ENCODE data around the gene RABEP1. TPM values are rescaled to one million over a fixed set of nuclear protein-coding genes. Genes with fewer than 3 reads are reported as not detected.
A peak's percentile ranks its signal among the peaks of the same experiment; 100 is the strongest.
"Not testable (repeated sequence)": the region's sequence is repeated elsewhere in the genome, so short reads cannot be mapped to it uniquely, and the experiment has no call there.

Gene RABEP1
- total RNA-seq, 4 donors from 2014 or later: 46.3 to 65.9 (median 55.8) TPM

- TF ChIP-seq CTCF (IDR thresholded peaks at IDR 0.05): no peak
- ATAC-seq (ENCODE audit: low FRiP score): peak; percentile 88
- DNase-seq (ENCODE audit: low spot score): peak; percentile 62
Measured at GRCh38 chr17:5419959-5420653, 138.0 kb downstream of the RABEP1 start, which contains the start of gene RPAIN. Gene RPAIN (plus strand): TSS chr17:5420182. CDS start chr17:5420211, 29 bp downstream.

GRCh38 chr17:5422505-5422904 is 140.4 kb downstream of the RABEP1 start:
- no peak for TF ChIP-seq CTCF (IDR thresholded peaks at IDR 0.05)
- ATAC-seq (ENCODE audit: low FRiP score): no peak
- no peak for DNase-seq (ENCODE audit: low spot score)

DNA sequence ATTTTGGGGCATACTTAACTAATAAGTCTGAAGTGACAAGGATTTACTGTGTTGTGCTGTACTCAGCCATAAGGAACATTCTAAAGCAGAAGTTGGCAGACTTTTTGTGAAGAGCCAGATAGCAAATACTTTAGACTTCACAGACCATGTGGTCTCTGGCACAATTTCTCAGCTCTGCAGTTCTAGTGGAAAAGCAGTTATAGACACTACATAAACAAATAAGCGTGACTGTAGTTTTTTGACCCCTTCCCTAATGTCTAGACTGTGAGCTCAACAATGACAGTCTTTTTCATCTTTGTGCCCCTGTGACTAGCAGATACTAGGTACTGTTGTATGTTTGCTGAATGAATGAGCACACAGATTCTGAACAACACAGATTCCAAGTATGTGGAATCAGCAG is 142.8 kb downstream of the RABEP1 start:
- ATAC-seq (ENCODE audit: low FRiP score) (no peak), DNase-seq (ENCODE audit: low spot score) (no peak)
- TF ChIP-seq CTCF (IDR thresholded peaks at IDR 0.05): no peak

DNA sequence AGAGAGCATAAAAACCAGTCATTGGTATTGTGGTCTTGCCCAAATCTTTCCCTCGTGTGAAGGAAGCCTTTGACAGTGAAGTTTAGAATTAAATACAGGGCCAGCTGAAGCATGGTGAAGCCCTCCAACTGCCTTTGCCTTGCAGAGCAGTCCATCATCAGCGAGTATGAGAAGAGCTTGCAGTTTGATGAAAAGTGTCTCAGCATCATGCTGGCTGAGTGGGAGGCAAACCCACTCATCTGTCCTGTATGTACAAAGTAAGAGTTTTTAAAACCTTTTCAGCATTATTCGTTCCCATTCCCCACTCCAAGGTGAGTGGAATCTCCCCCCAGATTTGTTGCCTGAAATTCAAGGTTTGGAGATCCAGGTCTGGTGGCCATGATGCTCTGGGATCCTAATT is 143.7 kb downstream of the RABEP1 start:
- TF ChIP-seq CTCF (IDR thresholded peaks at IDR 0.05): no peak
- DNase-seq (ENCODE audit: low spot score) (no peak), ATAC-seq (ENCODE audit: low FRiP score) (no peak)

DNA sequence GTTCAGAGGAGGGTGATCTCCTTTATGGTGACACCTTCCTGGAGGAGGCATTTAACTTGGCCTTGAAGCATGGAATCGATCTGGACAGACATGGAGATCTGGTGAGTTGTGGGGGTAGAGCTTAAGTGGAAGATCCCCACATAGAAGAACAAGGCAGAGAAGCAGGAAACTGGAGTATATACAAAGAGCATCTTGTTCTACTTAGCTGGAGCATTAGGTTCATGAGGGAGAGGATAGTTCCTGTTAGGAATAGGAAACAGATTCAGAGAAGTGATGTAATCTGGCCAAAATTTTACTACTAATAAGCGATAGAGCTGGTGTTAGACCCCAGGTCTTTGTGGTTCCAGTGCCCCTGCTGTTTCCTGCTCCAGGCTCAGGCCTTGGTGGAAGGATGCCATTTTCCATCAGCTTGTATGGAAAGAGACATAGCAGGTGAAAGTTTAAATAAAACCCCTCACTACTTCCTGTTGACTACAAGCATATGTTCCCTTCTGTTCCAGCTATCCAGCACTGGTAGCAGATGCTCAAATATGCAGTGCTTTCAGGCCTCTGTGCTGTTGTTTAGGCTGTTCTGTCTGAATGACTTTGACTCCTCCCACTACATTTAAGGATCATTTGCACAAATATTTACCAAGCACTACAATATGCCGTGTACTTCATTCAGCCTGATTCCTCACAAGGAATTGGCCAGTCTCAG is 147.3 kb downstream of the RABEP1 start:
- no peak for DNase-seq (ENCODE audit: low spot score)
- ATAC-seq (ENCODE audit: low FRiP score): no peak
- no peak for TF ChIP-seq CTCF (IDR thresholded peaks at IDR 0.05)

DNA sequence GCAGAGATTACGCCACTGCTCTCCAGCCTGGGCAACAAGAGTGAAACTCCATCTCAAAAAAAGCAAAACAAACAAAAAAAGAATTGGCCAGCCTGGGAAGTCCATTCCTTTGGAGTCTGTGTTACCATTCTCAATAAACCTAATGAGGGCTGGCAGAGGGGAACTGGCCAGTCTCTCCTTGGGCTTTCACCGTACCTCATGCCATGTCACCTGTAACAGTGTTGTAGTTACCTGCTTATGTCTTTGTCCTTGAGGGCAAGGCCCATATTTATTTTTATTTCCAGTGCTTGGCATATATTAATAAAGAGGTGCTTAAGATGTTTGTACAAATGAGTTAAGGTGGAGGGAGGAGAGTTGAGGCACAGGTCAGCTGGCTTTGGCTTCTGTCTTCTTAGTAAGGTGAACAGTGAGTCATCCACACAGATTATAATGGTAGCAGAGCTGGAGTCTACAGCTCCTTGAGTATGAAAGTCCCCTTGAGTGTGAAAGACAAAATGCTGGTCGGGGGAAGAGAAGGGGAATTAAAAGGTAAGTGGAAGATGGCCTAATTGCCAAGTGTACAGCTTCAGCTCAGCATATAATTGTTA is 148.4 kb downstream of the RABEP1 start:
- ATAC-seq (ENCODE audit: low FRiP score) (no peak), DNase-seq (ENCODE audit: low spot score) (no peak)
- TF ChIP-seq CTCF (IDR thresholded peaks at IDR 0.05): no peak

- DNase-seq (ENCODE audit: low spot score); ATAC-seq (ENCODE audit: low FRiP score): not testable (repeated sequence)
Measured at GRCh38 chr17:5431234-5431633, 149.2 kb downstream of the RABEP1 start.
